Jurkat, Clone E6-1 (cell line): Measurements from ENCODE around the gene ACCSL.

Source experiments
- DNase-seq: peaks from one replicate; pipeline ENCODE4 v3.0.0-alpha.2; 2011; ENCODE audit warnings: low read depth, low spot score
- H3K4me3 ChIP-seq: 2 replicates; pipeline ENCODE4 v1.5.1; 2011; ENCODE audit warnings: mild to moderate bottlenecking, low read length, control low read depth, moderate library complexity

ACCSL gene

DNA sequence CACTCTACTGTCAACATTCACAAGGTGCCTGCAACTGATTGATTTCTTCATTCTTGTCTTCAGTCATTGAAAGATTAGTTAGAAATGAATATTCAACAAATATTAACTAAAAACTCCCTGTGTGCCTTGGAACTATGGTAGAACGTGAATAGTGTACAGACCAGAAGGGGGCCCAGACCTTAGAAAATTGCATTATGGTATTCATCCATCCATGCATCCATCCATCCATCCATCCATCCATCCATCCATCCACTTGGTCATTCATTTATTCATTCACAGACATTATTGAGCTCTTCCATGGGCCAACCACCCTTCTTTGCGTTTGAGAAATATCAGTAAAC lies 10.2 kb upstream of the ACCSL start:
- no peak overlapping the region for H3K4me3 ChIP-seq
- DNase-seq = no peak

DNA sequence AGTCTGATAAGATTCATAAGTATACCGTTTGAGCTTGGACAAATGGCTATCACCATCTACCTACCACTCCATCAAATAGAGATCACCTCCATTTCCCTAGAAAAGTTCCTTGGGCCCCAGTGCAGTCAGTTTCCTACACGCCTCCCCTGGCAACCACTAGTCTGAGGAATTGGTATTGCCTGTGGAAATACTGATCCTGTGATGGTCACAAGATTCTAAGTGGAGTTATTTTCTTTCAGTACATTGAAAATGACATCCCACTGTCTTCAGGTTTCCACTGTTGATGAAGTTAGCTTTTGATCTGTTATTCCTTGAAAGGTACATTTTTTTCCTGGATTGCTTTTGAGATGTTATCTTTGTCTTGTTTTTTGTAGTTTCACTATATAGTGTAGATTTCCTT lies 4.6 kb upstream of the ACCSL start:
- no peak for DNase-seq
- no peak overlapping the region for H3K4me3 ChIP-seq

- DNase-seq = no peak
- no peak overlapping the region for H3K4me3 ChIP-seq
These were observed 1.6 kb upstream of the ACCSL start for GRCh38 chr11:44046182-44046581.

- DNase-seq = no peak
- H3K4me3 ChIP-seq = no peak overlapping the region
These were observed 483 bp upstream of the ACCSL start for GRCh38 chr11:44047298-44047697.

DNA sequence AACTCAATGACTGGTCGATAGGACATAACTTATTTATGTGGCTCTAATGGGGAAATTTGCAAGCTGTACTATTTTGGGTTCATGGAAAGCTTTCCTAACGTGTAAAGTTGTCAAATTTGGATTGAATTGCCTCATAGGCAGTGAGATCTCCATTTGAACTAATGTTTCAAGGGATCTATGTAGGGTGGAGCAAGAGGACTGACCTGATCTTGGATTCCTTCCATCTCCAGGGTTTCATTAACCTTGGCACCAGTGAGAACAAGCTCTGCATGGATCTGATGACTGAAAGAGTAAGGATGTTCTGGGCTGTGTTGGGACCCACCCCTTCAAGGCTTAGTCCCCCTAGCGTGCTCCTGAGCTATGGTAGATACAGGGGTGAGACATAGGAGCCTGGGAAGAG lies 2.1 kb downstream of the ACCSL start:
- H3K4me3 ChIP-seq = no peak overlapping the region
- DNase-seq = no peak

DNA sequence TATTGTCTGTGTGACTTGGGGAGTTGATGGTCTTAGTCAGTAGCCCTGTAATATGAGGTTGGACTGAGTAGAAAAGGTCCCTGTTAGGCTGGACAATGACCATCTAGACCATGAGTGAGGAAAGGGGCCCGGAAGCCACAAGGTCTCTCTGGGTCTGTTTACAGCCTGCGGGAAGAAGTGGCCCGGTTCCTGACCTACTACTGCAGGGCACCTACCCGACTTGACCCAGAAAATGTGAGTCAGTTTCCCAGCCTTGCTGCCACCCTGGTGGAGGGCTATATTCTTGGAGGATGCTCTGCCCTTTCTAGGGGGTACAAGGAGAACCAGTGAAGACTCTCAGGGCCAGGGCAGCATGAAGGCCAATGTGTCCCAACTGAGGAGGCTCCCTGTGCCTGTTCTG lies 3.4 kb downstream of the ACCSL start:
- DNase-seq = no peak
- no peak overlapping the region for H3K4me3 ChIP-seq

GRCh38 chr11:44057340-44057739 lies 9.6 kb downstream of the ACCSL start:
- no peak for DNase-seq
- no peak overlapping the region for H3K4me3 ChIP-seq

GRCh38 chr11:44058275-44058674 lies 10.5 kb downstream of the ACCSL start:
- no peak overlapping the region for H3K4me3 ChIP-seq
- no peak for DNase-seq

GRCh38 chr11:44065161-44065661 lies 17.4 kb downstream of the ACCSL start:
- H3K4me3 ChIP-seq = no peak overlapping the region
- DNase-seq = no peak

GRCh38 chr11:44065841-44066731 lies 18.3 kb downstream of the ACCSL start, which contains the start of gene ACCS:
ACCS (plus strand) TSS chr11:44066270; CDS start chr11:44067628, 1,358 bp downstream.
- no peak within 1 kb of the TSS for H3K4me3 ChIP-seq

GRCh38 chr11:44066732-44067141 lies 19.0 kb downstream of the ACCSL start:
- DNase-seq = no peak

More at GRCh38 chr11:44065841-44066731, 18.3 kb downstream of the ACCSL start, which contains the start of gene ACCS:
- no peak for DNase-seq

DNA sequence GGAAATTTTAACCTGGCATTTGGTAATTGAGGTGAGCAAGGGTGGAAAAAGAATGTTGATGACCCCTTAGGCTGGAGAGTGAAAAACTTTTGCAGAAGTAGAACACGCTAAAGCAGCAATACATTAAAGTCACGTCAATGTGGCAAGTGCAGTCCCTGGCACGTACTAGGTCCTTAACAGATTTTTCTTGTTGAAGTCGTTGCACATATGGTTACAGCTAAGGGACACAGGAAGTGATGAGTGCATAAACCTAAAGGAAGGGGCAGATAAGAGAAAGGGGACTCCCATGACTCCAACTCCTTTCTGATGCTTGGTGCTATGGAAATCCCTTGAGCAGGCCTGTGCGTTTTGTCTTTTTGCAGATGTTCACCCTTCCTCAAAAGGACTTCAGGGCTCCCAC lies 19.5 kb downstream of the ACCSL start:
- no peak overlapping the region for H3K4me3 ChIP-seq
- no peak for DNase-seq

More at GRCh38 chr11:44066732-44067141, 19.0 kb downstream of the ACCSL start:
- H3K4me3 ChIP-seq = no peak overlapping the region

GRCh38 chr11:44068180-44068579 lies 20.4 kb downstream of the ACCSL start:
- no peak overlapping the region for H3K4me3 ChIP-seq
- no peak for DNase-seq

DNA sequence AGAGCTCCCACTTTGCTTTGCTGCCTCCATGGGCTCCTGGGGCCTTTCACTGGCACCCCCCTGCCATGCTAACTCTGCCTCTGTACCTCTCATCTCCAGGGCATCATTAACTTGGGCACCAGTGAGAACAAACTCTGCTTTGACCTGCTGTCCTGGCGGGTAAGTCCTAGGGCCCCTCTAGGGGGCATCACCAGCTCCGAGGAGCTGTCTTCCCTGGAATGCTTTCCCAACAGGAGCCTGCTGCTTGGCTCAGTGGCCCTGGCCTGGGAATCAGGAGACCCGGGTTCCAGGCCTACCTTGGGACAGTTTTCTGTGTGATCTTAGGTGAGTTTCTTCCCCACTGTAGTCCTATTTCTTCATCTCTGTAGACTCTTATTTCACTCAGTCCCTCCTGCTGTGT lies 23.4 kb downstream of the ACCSL start:
- no peak overlapping the region for H3K4me3 ChIP-seq
- DNase-seq = no peak

DNA sequence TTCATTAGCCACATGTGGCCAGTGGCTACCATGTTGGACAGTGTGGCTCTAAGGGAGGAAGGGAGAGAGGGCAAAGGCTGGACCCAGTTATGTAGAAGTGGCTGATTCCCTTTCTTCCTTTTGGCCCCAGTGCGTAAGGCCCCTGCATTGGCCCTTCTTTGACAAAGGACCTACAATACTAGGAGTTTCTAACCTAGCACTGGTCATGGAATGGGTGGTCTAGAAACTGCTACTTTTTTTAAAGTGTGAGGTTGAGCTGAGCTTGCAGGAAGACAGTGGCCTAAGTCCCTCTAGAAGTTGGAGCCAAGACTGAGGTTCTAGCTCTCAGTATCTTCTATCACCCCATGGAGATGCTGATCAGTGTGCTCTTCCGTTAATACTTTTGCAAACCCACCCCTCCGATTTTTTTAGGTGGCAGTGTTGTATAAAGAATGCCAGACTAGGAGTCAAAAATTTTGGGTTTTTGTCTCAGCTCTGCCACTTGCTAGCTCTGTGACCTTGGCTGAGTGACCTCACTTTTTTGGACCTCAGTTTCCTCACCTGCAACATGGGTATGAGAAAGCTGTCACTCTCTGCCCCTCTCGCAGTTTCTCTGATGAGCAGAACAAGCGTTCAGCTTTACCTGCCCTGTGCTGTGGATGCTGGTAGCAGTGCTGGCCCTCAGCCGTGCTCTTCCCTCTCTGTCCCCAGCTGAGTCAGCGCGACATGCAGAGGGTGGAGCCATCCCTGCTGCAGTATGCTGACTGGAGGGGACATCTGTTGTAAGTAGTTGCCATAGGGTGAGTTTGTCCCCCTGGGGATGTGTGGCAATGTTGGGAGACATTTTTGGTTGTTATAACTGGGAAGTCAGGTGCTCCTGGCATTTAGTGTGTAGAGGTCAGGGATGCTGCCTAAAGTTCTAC lies 25.2 kb downstream of the ACCSL start:
- no peak for DNase-seq
- no peak overlapping the region for H3K4me3 ChIP-seq

DNA sequence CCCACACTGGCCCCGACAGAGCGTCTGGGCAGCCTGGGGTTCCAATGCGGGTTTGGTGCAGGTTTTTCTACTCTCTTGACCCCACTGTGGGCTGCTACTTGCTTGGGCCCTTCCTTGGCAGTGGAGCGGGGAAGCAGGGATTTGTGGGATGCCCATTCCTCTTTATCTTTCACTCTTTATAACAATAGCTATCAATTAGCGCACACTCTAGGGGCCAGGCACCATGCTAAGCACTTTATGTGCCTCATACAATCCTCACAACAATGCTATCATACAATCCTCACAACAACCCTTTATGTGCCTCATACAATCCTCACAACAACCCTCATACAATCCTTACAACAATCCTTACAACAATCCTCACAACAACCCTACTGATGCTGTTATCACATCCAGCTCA lies 31.0 kb downstream of the ACCSL start:
- no peak for DNase-seq
- H3K4me3 ChIP-seq = no peak overlapping the region

- DNase-seq = no peak
These were observed 31.6 kb downstream of the ACCSL start for GRCh38 chr11:44079376-44079775.

DNA sequence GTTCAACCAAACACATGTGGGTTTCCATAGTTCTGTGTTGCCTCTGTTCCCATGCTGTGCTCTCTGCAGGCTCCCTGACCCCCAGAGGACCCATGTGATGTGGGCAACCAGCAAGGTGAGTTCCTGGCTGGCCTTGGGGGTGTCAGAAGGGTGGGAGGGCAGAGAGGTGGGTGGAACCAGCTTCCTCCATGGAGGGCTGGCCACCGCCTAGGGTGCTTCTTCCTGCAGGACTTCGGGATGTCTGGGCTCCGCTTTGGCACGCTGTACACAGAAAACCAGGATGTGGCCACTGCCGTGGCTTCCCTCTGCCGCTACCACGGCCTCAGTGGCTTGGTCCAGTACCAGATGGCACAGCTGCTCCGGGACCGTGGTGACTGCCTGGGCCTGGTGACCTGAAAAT lies 33.2 kb downstream of the ACCSL start:
- DNase-seq = no peak
- no peak overlapping the region for H3K4me3 ChIP-seq

More at GRCh38 chr11:44079376-44079775, 31.6 kb downstream of the ACCSL start:
- no peak overlapping the region for H3K4me3 ChIP-seq

DNA sequence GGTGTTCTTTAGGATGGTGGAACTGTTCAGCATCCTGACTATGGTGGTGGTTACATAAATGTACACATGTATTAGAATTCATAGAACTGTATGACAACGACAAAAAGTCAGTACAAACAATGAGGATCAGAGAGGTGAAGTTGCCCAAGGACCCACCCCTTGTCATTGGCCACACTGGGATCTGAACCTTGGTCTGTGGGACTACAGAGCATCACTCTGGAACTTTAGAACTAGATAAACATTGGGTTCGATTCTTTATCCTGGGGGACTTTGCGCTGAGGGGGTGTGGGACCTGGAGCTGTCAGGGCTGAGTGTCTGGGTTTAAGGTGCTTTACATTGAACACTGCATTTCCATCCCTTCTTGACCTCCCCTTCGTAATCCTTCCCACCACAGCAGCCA lies 34.9 kb downstream of the ACCSL start:
- DNase-seq = no peak
- H3K4me3 ChIP-seq = no peak overlapping the region

GRCh38 chr11:44083433-44083832 lies 35.7 kb downstream of the ACCSL start:
- no peak for DNase-seq
- no peak overlapping the region for H3K4me3 ChIP-seq
